Astrocyte of the cerebellum (primary cell): ENCODE results near the gene RAB34.

ENCODE experiments used
- DNase-seq: peaks from one replicate; pipeline ENCODE4 v3.0.0-alpha.2; 2011; ENCODE audit warnings: low read depth
- H3K4me3 ChIP-seq: 2 replicates; pipeline ENCODE4 v1.5.1; 2011; ENCODE audit warnings: mild to moderate bottlenecking, low read depth, low read length, moderate library complexity
- CTCF ChIP-seq: IDR thresholded peaks from 2 replicates; pipeline ENCODE4 v1.5.1; 2012; ENCODE audit warnings: low read length, low read depth, moderate library complexity, mild to moderate bottlenecking; ENCODE audit errors: missing control alignments
- in situ Hi-C: cut with HindIII; loops from 2 replicates; pipeline ENCODE4 v1.10.0; 2017; ENCODE audit warnings: low sequenced_read_pairs

RAB34 gene

DNA sequence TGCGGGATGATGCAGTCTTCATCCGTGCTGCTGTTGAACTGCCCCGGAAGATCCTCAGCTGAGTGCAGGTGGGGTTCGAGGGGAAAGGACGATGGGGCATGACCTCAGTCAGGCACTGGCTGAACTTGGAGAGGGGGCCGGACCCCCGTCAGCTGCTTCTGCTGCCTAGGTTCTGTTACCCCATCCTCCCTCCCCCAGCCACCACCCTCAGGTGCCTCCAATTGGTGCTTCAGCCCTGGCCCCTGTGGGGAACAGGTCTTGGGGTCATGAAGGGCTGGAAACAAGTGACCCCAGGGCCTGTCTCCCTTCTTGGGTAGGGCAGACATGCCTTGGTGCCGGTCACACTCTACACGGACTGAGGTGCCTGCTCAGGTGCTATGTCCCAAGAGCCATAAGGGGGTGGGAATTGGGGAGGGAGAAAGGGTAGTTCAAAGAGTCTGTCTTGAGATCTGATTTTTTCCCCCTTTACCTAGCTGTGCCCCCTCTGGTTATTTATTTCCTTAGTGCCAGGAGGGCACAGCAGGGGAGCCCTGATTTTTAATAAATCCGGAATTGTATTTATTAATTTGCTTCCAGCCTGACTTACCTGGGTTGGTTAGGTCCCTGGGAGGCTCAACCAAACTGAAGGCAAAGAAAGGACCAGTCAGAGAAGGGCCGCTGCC, 32.0 kb upstream of the RAB34 start:
- no peak for TF ChIP-seq CTCF
- DNase-seq = no peak
- in situ Hi-C loops = loop anchor here (5.0 kb wide), 1 partner anchor 38 kb away; no protein-coding TSS in a partner anchor
- H3K4me3 ChIP-seq = no peak overlapping the region

GRCh38 chr17:28748852-28749515, 31.3 kb upstream of the RAB34 start:
- in situ Hi-C loops = loop anchor here (5.0 kb wide), 1 partner anchor 38 kb away; no protein-coding TSS in a partner anchor

GRCh38 chr17:28747801-28748750, 30.4 kb upstream of the RAB34 start:
- in situ Hi-C loops = loop anchor here (5.0 kb wide), 1 partner anchor 39 kb away; no protein-coding TSS in a partner anchor
- no peak for DNase-seq
- H3K4me3 ChIP-seq = no peak overlapping the region
- no peak for TF ChIP-seq CTCF

More at GRCh38 chr17:28748852-28749515, 31.3 kb upstream of the RAB34 start:
- H3K4me3 ChIP-seq = no peak overlapping the region
- DNase-seq = no peak
- no peak for TF ChIP-seq CTCF

- in situ Hi-C loops = loop anchor here (5.0 kb wide), 1 partner anchor 40 kb away; no protein-coding TSS in a partner anchor
- H3K4me3 ChIP-seq = peak overlapping the region; percentile 65
- DNase-seq = no peak
- TF ChIP-seq CTCF = no peak
These were observed 29.5 kb upstream of the RAB34 start for GRCh38 chr17:28747051-28747691.

- in situ Hi-C loops = loop anchor here (5.0 kb wide), 1 partner anchor 41 kb away; no protein-coding TSS in a partner anchor
- DNase-seq = no peak
- peak overlapping the region; percentile 65 for H3K4me3 ChIP-seq
- TF ChIP-seq CTCF = no peak
These were observed 29.0 kb upstream of the RAB34 start for GRCh38 chr17:28746611-28747050.
